Tibial nerve (tissue), 4 donors: ENCODE data around the gene NELL1. TPM values are rescaled to one million over a fixed set of nuclear protein-coding genes. Genes with fewer than 3 reads are reported as not detected.

Experiments used
- DNase-seq, 2 donors: peaks; one replicate each; pipeline ENCODE4 v3.0.0-alpha.2; 2019; ENCODE audit warnings: low spot score in 2 of 2
- H3K27ac ChIP-seq, 4 donors: fragments of 200-600 bp; sonication (generic) in 3 of 4; one replicate each; pipeline ENCODE4 v1.5.1; 2017 to 2019; ENCODE audit warnings: mild to moderate bottlenecking in 1 of 4
- H3K27me3 ChIP-seq, 2 donors: fragments of 200-600 bp; sonication (generic) in 1 of 2; one replicate each; pipeline versions ENCODE4 v1.5.1 to v1.6.0; 2017 to 2019
- H3K36me3 ChIP-seq, 3 donors: fragments of 200-600 bp; sonication (generic); one replicate each; pipeline ENCODE4 v1.5.1; 2018 to 2019
- H3K4me1 ChIP-seq, 4 donors: fragments of 200-600 bp; sonication (generic) in 3 of 4; one replicate each; pipeline ENCODE4 v1.5.1; 2017 to 2019
- H3K4me3 ChIP-seq, 4 donors: fragments of 200-600 bp; sonication (generic) in 3 of 4; one replicate each; pipeline ENCODE4 v1.5.1; 2017 to 2019; ENCODE audit warnings: mild to moderate bottlenecking in 1 of 4, moderate library complexity in 1 of 4
- H3K9me3 ChIP-seq, 4 donors: fragments of 200-600 bp; sonication (generic) in 3 of 4; one replicate each; pipeline ENCODE4 v1.5.1; 2017 to 2019
- CTCF ChIP-seq, 5 experiments: fragments of 200-600 bp in 3 of 5; fragments of 450-650 bp in 2 of 5; sonication (generic) in 3 of 5; IDR thresholded peaks; one replicate each; pipeline ENCODE4 v1.5.1; 2016 to 2019; ENCODE audit warnings: antibody characterized with exemption in 5 of 5, mild to moderate bottlenecking in 3 of 5, moderate library complexity in 2 of 5
- EP300 ChIP-seq, 2 donors: sonication (generic); formaldehyde crosslinking; IDR thresholded peaks; one replicate each; pipeline ENCODE4 v1.6.1; 2017; ENCODE audit warnings: antibody characterized with exemption in 2 of 2, mild to moderate bottlenecking in 1 of 2
- POLR2A ChIP-seq, 2 donors: fragments of 450-650 bp; IDR thresholded peaks; one replicate each; pipeline ENCODE4 v1.6.1; 2017; ENCODE audit warnings: antibody characterized with exemption in 2 of 2, mild to moderate bottlenecking in 2 of 2, moderate library complexity in 2 of 2
- WGBS, 2 donors: methylation state at CpG; one replicate each; pipeline ENCODE4 v1.1.5; 2018; 5-methylcytosine and 5-hydroxymethylcytosine counted together
- total RNA-seq, 4 donors: library from RNA; depleted of rRNA; stranded (reverse); fragments of >200 nt; gene quantifications; one replicate each; pipeline ENCODE4 v1.1.0, GENCODE V29; 2016

Gene NELL1
- total RNA-seq, 4 donors from 2014 or later: not detected

GRCh38 chr11:20647976-20648565 lies 21.3 kb upstream of the NELL1 start:
- no peaks in the 10 kb centered on the region for H3K9me3 ChIP-seq
- no peak overlapping the region for H3K27ac ChIP-seq
- H3K4me3 ChIP-seq: no peak overlapping the region
- WGBS, 2 donors: 34 to 42% methylated on average over 4 of the region's 4 CpGs
- peaks cover 0 to 5% of the 10 kb centered on the region in 2 donors for H3K27me3 ChIP-seq
- DNase-seq: peak; percentile 24 to 82
- H3K36me3 ChIP-seq: no peaks in the 10 kb centered on the region
- H3K4me1 ChIP-seq: no peaks in the 10 kb centered on the region
- TF ChIP-seq EP300 (IDR thresholded peaks at IDR 0.05): no peak
- peak; percentile 73 to 93 (median 82) for TF ChIP-seq CTCF (IDR thresholded peaks at IDR 0.05)

- no peaks in the 10 kb centered on the region for H3K9me3 ChIP-seq
- DNase-seq: no peak
- H3K36me3 ChIP-seq: no peaks in the 10 kb centered on the region
- no peak overlapping the region for H3K27ac ChIP-seq
- no peak overlapping the region for H3K4me3 ChIP-seq
- H3K4me1 ChIP-seq: no peaks in the 10 kb centered on the region
- TF ChIP-seq CTCF (IDR thresholded peaks at IDR 0.05): no peak
- no peak for TF ChIP-seq POLR2A (IDR thresholded peaks at IDR 0.05)
- TF ChIP-seq EP300 (IDR thresholded peaks at IDR 0.05): no peak
- WGBS, 2 donors: 59 to 60% methylated on average over 13 of the region's 13 CpGs
- H3K27me3 ChIP-seq: peaks cover 0 to 5% of the 10 kb centered on the region in 2 donors
Observed at GRCh38 chr11:20652150-20652806, 17.1 kb upstream of the NELL1 start.

- no peak for TF ChIP-seq CTCF (IDR thresholded peaks at IDR 0.05)
- TF ChIP-seq EP300 (IDR thresholded peaks at IDR 0.05): no peak
- no peak for TF ChIP-seq POLR2A (IDR thresholded peaks at IDR 0.05)
- Histone ChIP-seq H3K36me3 (no peaks in the 10 kb centered on the region), H3K27ac (no peak overlapping the region), H3K27me3 (peaks cover 0 to 5% of the 10 kb centered on the region in 2 donors), H3K4me3 (no peak overlapping the region), H3K9me3 (no peaks in the 10 kb centered on the region), H3K4me1 (no peaks in the 10 kb centered on the region)
- DNase-seq: no peak
- 50 to 52% methylated on average over 3 of the region's 3 CpGs for WGBS, 2 donors
Observed at GRCh38 chr11:20654038-20654437, 15.3 kb upstream of the NELL1 start.

- Histone ChIP-seq H3K27ac (no peak overlapping the region), H3K9me3 (no peaks in the 10 kb centered on the region), H3K4me3 (no peak overlapping the region), H3K36me3 (no peaks in the 10 kb centered on the region), H3K4me1 (no peaks in the 10 kb centered on the region), H3K27me3 (no peaks in the 10 kb centered on the region)
- DNase-seq: no peak
- 83 to 84% methylated on average over 4 of the region's 4 CpGs for WGBS, 2 donors
- no peak for TF ChIP-seq CTCF (IDR thresholded peaks at IDR 0.05)
- no peak for TF ChIP-seq POLR2A (IDR thresholded peaks at IDR 0.05)
- no peak for TF ChIP-seq EP300 (IDR thresholded peaks at IDR 0.05)
Observed at GRCh38 chr11:20656901-20657300, 12.5 kb upstream of the NELL1 start.

- H3K4me3 ChIP-seq: no peak overlapping the region
- no peak overlapping the region for H3K27ac ChIP-seq
- DNase-seq: no peak
- TF ChIP-seq CTCF (IDR thresholded peaks at IDR 0.05) (no peak), POLR2A (IDR thresholded peaks at IDR 0.05) (no peak), EP300 (IDR thresholded peaks at IDR 0.05) (no peak)
- no peaks in the 10 kb centered on the region for H3K27me3 ChIP-seq
- H3K4me1 ChIP-seq: no peaks in the 10 kb centered on the region
- H3K36me3 ChIP-seq: no peaks in the 10 kb centered on the region
- 24 to 45% methylated on average over 1 of the region's 1 CpG for WGBS, 2 donors
- H3K9me3 ChIP-seq: no peaks in the 10 kb centered on the region
Observed at GRCh38 chr11:20658135-20658534, 11.3 kb upstream of the NELL1 start.
